ENCODE measurements around the gene ENTR1.

DNA sequence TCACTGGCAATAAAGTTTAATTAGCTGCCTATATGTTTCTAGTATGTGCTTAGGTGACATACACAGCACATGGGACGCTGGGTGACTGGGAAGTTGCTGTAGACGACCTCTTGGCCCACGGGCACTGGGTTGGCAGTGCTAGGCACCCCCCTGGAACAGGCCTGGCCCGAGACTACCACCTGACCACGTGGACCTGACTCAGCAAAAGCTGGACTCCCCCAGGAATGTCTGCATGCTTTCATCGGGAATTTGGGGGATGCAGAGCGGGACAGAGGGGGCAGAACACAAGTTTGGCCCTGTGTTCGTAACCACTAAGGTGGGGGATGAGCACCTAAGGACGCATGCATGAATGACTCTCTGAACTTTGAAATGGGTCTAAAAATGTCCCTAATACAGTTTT, 45.8 kb upstream of the ENTR1 start:
- TF ChIP-seq CTCF (IDR thresholded peaks at IDR 0.05) = no peak
- TF ChIP-seq EZH2 (IDR thresholded peaks at IDR 0.05) = no peak
